C4-2B (cell line): ENCODE data around the gene PIK3R5.

ENCODE experiments used
- CTCF ChIP-seq: fragments of 450-650 bp; conservative IDR thresholded peaks from 2 replicates; pipeline ENCODE4 v1.5.1; 2017; ENCODE audit warnings: mild to moderate bottlenecking
- ZFX ChIP-seq: fragments of 450-650 bp; IDR thresholded peaks from 2 replicates; pipeline ENCODE4 v1.6.1; 2017

GRCh38 chr17:8991514-8992285, 26.2 kb upstream of the PIK3R5 start:
- TF ChIP-seq CTCF, result peak; percentile 93
- TF ChIP-seq ZFX, result no peak
